Thymus (tissue), 14 donors: ENCODE measurements around the gene PAQR9. TPM values are rescaled to one million over a fixed set of nuclear protein-coding genes. Genes with fewer than 3 reads are reported as not detected.
A peak's percentile ranks its signal among the peaks of the same experiment; 100 is the strongest.

Experiments
- DNase-seq, 9 donors: peaks; one replicate each; pipeline ENCODE4 v3.0.0-alpha.2; 2013; ENCODE audit warnings: low spot score in 9 of 9, low read depth in 6 of 9, missing footprints in 1 of 9
- H3K27ac ChIP-seq, 2 donors: one replicate each; pipeline ENCODE4 v1.5.1; 2013; ENCODE audit warnings: control low read depth in 1 of 2, low read depth in 1 of 2, low read length in 1 of 2, mild to moderate bottlenecking in 1 of 2, moderate library complexity in 1 of 2
- H3K27me3 ChIP-seq, 2 donors: one replicate each; pipeline ENCODE4 v1.5.1; 2013; ENCODE audit warnings: low read length in 1 of 2; ENCODE audit not compliant: control insufficient read depth in 2 of 2, insufficient read depth in 1 of 2
- H3K36me3 ChIP-seq, 2 donors: one replicate each; pipeline ENCODE4 v1.5.1; 2013; ENCODE audit warnings: low read length in 1 of 2, mild to moderate bottlenecking in 1 of 2, moderate library complexity in 1 of 2; ENCODE audit not compliant: control insufficient read depth in 2 of 2, insufficient read depth in 2 of 2
- H3K4me1 ChIP-seq, 2 donors: one replicate each; pipeline ENCODE4 v1.5.1; 2013; ENCODE audit warnings: low read length in 2 of 2; ENCODE audit not compliant: control insufficient read depth in 2 of 2, insufficient read depth in 2 of 2
- H3K4me3 ChIP-seq, 2 donors: one replicate each; pipeline ENCODE4 v1.5.1; 2013; ENCODE audit warnings: low read length in 2 of 2, control low read depth in 1 of 2, mild to moderate bottlenecking in 1 of 2
- H3K9me3 ChIP-seq, 2 donors: one replicate each; pipeline ENCODE4 v1.5.1; 2013; ENCODE audit warnings: low read length in 1 of 2, mild to moderate bottlenecking in 1 of 2; ENCODE audit not compliant: control insufficient read depth in 2 of 2, insufficient read depth in 1 of 2
- WGBS: extraction: QIAGEN DNeasy Blood & Tissue Kit; methylation state at CpG from one replicate; pipeline ENCODE4 v1.1.7; 2013; 5-methylcytosine and 5-hydroxymethylcytosine counted together
- long read RNA-seq, 10 donors: transcript quantifications; one replicate each; lab custom pipeline, GENCODE V29; 2026
- polyA plus RNA-seq: library from polyadenylated mRNA; stranded (reverse); fragments of 200-250 nt; gene quantifications from one replicate; pipeline ENCODE4 v1.2.3, GENCODE V29; 2013
- total RNA-seq: library from RNA; stranded (reverse); fragments of 120-200 nt; gene quantifications from one replicate; pipeline ENCODE4 v1.2.4, GENCODE V29; 2013
- donor health status: healthy.

Gene PAQR9
- total RNA-seq (0.05 TPM), polyA plus RNA-seq (0.02 TPM)
- long read RNA-seq, donor 1, result 0 reads
- long read RNA-seq, donor 2, result 0 reads
- long read RNA-seq, donor 3, result 0 reads
- long read RNA-seq, donor 4, result 0 reads
- long read RNA-seq, donor 5, result 0 reads
- long read RNA-seq, donor 6, result 0 reads
- long read RNA-seq, donor 7, result 0 reads
- long read RNA-seq, donor 8, result 0 reads
- long read RNA-seq, donor 9, result 0 reads
- long read RNA-seq, donor 10, partial matches to known transcripts, result 0 of 1 reads
- long read RNA-seq, donor 10, other reads (novel, unspliced or antisense), result 0 of 1 reads

- no peak within 1 kb of the TSS for H3K27ac ChIP-seq
- peak in 4 of 9 donors; percentile 4 to 36 (median 19) for DNase-seq
- H3K27me3 ChIP-seq, result peaks cover 52 to 84% of the 10 kb centered on the region in 2 donors
- H3K9me3 ChIP-seq, result peaks cover 3 to 10% of the 10 kb centered on the region in 2 donors
- H3K36me3 ChIP-seq, result no peaks in the 10 kb centered on the region
- peaks cover 6% of the 10 kb centered on the region in 2 donors for H3K4me1 ChIP-seq
- 2% methylated on average over 117 of the region's 117 CpGs for WGBS
- H3K4me3 ChIP-seq, result peak within 1 kb of the TSS; percentile 30 to 59
Measured at GRCh38 chr3:142963516-142964448, at the start of gene PAQR9. Gene PAQR9, minus strand, starts transcription at chr3:142963674. Its CDS starts 338 bp downstream, at chr3:142963336.

GRCh38 chr3:143011705-143012104, 48.2 kb upstream of the PAQR9 start:
- Histone ChIP-seq H3K27me3 (no peaks in the 10 kb centered on the region), H3K36me3 (peaks cover 0 to 24% of the 10 kb centered on the region in 2 donors), H3K9me3 (no peaks in the 10 kb centered on the region), H3K4me1 (no peaks in the 10 kb centered on the region), H3K4me3 (no peak overlapping the region), H3K27ac (no peak overlapping the region)
- DNase-seq, result no peak
- WGBS, result 97% methylated on average over 3 of the region's 3 CpGs

GRCh38 chr3:143010024-143010423, 46.5 kb upstream of the PAQR9 start:
- Histone ChIP-seq H3K9me3 (no peaks in the 10 kb centered on the region), H3K36me3 (peaks cover 0 to 18% of the 10 kb centered on the region in 2 donors), H3K4me3 (no peak overlapping the region), H3K27ac (no peak overlapping the region), H3K4me1 (no peaks in the 10 kb centered on the region), H3K27me3 (no peaks in the 10 kb centered on the region)
- 90% methylated on average over 3 of the region's 3 CpGs for WGBS
- DNase-seq, result no peak

GRCh38 chr3:143004823-143005222, 41.3 kb upstream of the PAQR9 start:
- Histone ChIP-seq H3K4me3 (no peak overlapping the region), H3K9me3 (no peaks in the 10 kb centered on the region), H3K36me3 (no peaks in the 10 kb centered on the region), H3K27me3 (no peaks in the 10 kb centered on the region), H3K4me1 (peaks cover 8 to 11% of the 10 kb centered on the region in 2 donors), H3K27ac (no peak overlapping the region)
- 97% methylated on average over 2 of the region's 2 CpGs for WGBS
- no peak for DNase-seq

GRCh38 chr3:143002727-143003126, 39.3 kb upstream of the PAQR9 start:
- Histone ChIP-seq H3K9me3 (no peaks in the 10 kb centered on the region), H3K27ac (peak overlapping the region in 1 of 2 donors; percentile 92), H3K36me3 (no peaks in the 10 kb centered on the region), H3K27me3 (no peaks in the 10 kb centered on the region), H3K4me1 (peaks cover 8 to 11% of the 10 kb centered on the region in 2 donors), H3K4me3 (peak overlapping the region; percentile 82 to 98)
- 3% methylated on average over 9 of the region's 9 CpGs for WGBS
- peak in 1 of 9 donors; percentile 13 for DNase-seq

GRCh38 chr3:143002083-143002712, 38.7 kb upstream of the PAQR9 start:
- peak in 8 of 9 donors; percentile 23 to 67 (median 43) for DNase-seq
- peak overlapping the region; percentile 92 for H3K27ac ChIP-seq
- no peaks in the 10 kb centered on the region for H3K9me3 ChIP-seq
- H3K4me1 ChIP-seq, result peaks cover 8 to 11% of the 10 kb centered on the region in 2 donors
- no peaks in the 10 kb centered on the region for H3K36me3 ChIP-seq
- H3K27me3 ChIP-seq, result no peaks in the 10 kb centered on the region
- WGBS, result under 1% methylated on average over 19 of the region's 19 CpGs
- H3K4me3 ChIP-seq, result peak overlapping the region; percentile 82 to 98

- Histone ChIP-seq H3K4me1 (peaks cover 8 to 11% of the 10 kb centered on the region in 2 donors), H3K9me3 (no peaks in the 10 kb centered on the region), H3K36me3 (no peaks in the 10 kb centered on the region), H3K27me3 (no peaks in the 10 kb centered on the region), H3K4me3 (peak within 1 kb of the TSS; percentile 82 to 98), H3K27ac (peak within 1 kb of the TSS; percentile 92)
- peak; percentile 89 to 98 (median 94) for DNase-seq
- WGBS, result under 1% methylated on average over 55 of the region's 55 CpGs
Measured at GRCh38 chr3:143001369-143002082, 38.1 kb upstream of the PAQR9 start, which contains the start of gene U2SURP. Gene U2SURP, plus strand, starts transcription at chr3:143001570. Its CDS starts 59 bp downstream, at chr3:143001629.

- DNase-seq, result no peak
- H3K27me3 ChIP-seq, result no peaks in the 10 kb centered on the region
- H3K4me3 ChIP-seq, result peak overlapping the region; percentile 82 to 98
- peaks cover 8 to 11% of the 10 kb centered on the region in 2 donors for H3K4me1 ChIP-seq
- H3K9me3 ChIP-seq, result no peaks in the 10 kb centered on the region
- H3K36me3 ChIP-seq, result no peaks in the 10 kb centered on the region
- WGBS, result under 1% methylated on average over 15 of the region's 15 CpGs
- peak overlapping the region; percentile 92 for H3K27ac ChIP-seq
Measured at GRCh38 chr3:143001034-143001368, 37.5 kb upstream of the PAQR9 start.
